HepG2 (cell line): ENCODE data around the gene BCAT1. TPM values are rescaled to one million over a fixed set of nuclear protein-coding genes. Genes with fewer than 3 reads are reported as not detected.
A peak's percentile ranks its signal among the peaks of the same experiment; 100 is the strongest.

Experiments
- ADNP ChIP-seq: sonication (generic); formaldehyde crosslinking; IDR thresholded peaks from 2 replicates; pipeline ENCODE4 v1.4.0; 2020; ENCODE audit warnings: missing genetic modification reagents
- FOSL1 ChIP-seq: sonication (generic); formaldehyde crosslinking; IDR thresholded peaks from 2 replicates; pipeline ENCODE4 v1.9.0; 2021; ENCODE audit warnings: missing genetic modification reagents, borderline replicate concordance
- IRX3 ChIP-seq: sonication (generic); formaldehyde crosslinking; IDR thresholded peaks from 2 replicates; pipeline ENCODE4 v1.8.1; 2023; ENCODE audit warnings: mild to moderate bottlenecking, low read depth, missing genetic modification reagents, borderline replicate concordance
- KDM5B ChIP-seq: sonication (generic); formaldehyde crosslinking; IDR thresholded peaks from 2 replicates; pipeline ENCODE4 v1.4.0; 2020; ENCODE audit warnings: missing genetic modification reagents, mild to moderate bottlenecking, borderline replicate concordance
- NR2F2 ChIP-seq: IDR thresholded peaks from 2 replicates; pipeline ENCODE4 v1.6.1; 2012; ENCODE audit warnings: low read depth, inconsistent platforms, borderline replicate concordance
- SIN3A ChIP-seq: IDR thresholded peaks from 2 replicates; pipeline ENCODE4 v1.6.1; 2011; ENCODE audit warnings: low read depth, mild to moderate bottlenecking, control low read depth, low read length, borderline replicate concordance
- SOX6 ChIP-seq, 2 experiments: fragments of 450-650 bp in 1 of 2; sonication (generic) in 1 of 2; formaldehyde crosslinking in 1 of 2; IDR thresholded peaks; 2 replicates each; pipeline versions ENCODE4 v1.4.0 to v1.6.1; 2017 to 2020; ENCODE audit warnings: antibody characterized with exemption in 1 of 2, mild to moderate bottlenecking in 1 of 2, missing genetic modification reagents in 1 of 2
- SP5 ChIP-seq: IDR thresholded peaks from 2 replicates; pipeline ENCODE4 v1.6.1; 2016; ENCODE audit warnings: low read depth, borderline replicate concordance
- TEAD3 ChIP-seq: optimal IDR thresholded peaks from 2 replicates; pipeline ENCODE3; 2016; ENCODE audit warnings: borderline replicate concordance
- ZNF3 ChIP-seq: IDR thresholded peaks from 2 replicates; pipeline ENCODE4 v1.7.0; 2017; ENCODE audit warnings: inconsistent platforms
- ZNF607 ChIP-seq: sonication (generic); formaldehyde crosslinking; IDR thresholded peaks from 2 replicates; pipeline ENCODE4 v1.5.1; 2020; ENCODE audit warnings: missing genetic modification reagents, mild to moderate bottlenecking, borderline replicate concordance
- ZNF652 ChIP-seq: IDR thresholded peaks from 2 replicates; pipeline ENCODE4 v1.6.1; 2016; ENCODE audit warnings: low read depth, borderline replicate concordance
- ZNF878 ChIP-seq: sonication (generic); formaldehyde crosslinking; IDR thresholded peaks from 2 replicates; pipeline ENCODE4 v1.8.1; 2023; ENCODE audit warnings: mild to moderate bottlenecking, missing genetic modification reagents, moderate library complexity
- polyA plus RNA-seq, 8 experiments: library from polyadenylated mRNA; depleted of rRNA in 3 of 8; stranded (reverse) in 7 of 8; unstranded in 1 of 8; fragments of >200 nt; fragmentation: Illumina TruSeq in 4 of 8; extraction: Trizol in 4 of 8; gene quantifications; 2 replicates each; pipeline versions ENCODE4 v1.2.1 to v1.2.3, GENCODE V29; 2011 to 2016; ENCODE audit warnings: low read depth in 4 of 8, missing spikeins in 1 of 8, mixed read lengths in 1 of 8; ENCODE audit not compliant: insufficient read depth in 1 of 8
- total RNA-seq, 5 experiments: library from RNA; depleted of rRNA; stranded (reverse); fragments of >200 nt; fragmentation: Illumina TruSeq; extraction: Trizol; gene quantifications; 2 replicates each; pipeline ENCODE4 v1.2.3, GENCODE V29; 2016; ENCODE audit warnings: low read depth in 1 of 5
- TF ChIP-seq, protein P1 (sequence below): sonication (generic); formaldehyde crosslinking; IDR thresholded peaks from 2 replicates; pipeline ENCODE4 v1.4.0; 2020; ENCODE audit warnings: mild to moderate bottlenecking, missing genetic modification reagents, borderline replicate concordance
- TF ChIP-seq, protein P2 (sequence below): sonication (generic); formaldehyde crosslinking; IDR thresholded peaks from 2 replicates; pipeline ENCODE4 v1.4.0; 2020; ENCODE audit warnings: missing genetic modification reagents
- TF ChIP-seq, protein P3 (sequence below): sonication (generic); formaldehyde crosslinking; IDR thresholded peaks from 2 replicates; pipeline ENCODE4 v1.5.1; 2020; ENCODE audit warnings: missing genetic modification reagents, mild to moderate bottlenecking, borderline replicate concordance
- TF ChIP-seq, protein P4 (sequence below): sonication (generic); formaldehyde crosslinking; IDR thresholded peaks from 2 replicates; pipeline ENCODE4 v1.4.0; 2020; ENCODE audit warnings: mild to moderate bottlenecking, low read depth, missing genetic modification reagents
- TF ChIP-seq, protein P5 (sequence below): sonication (generic); formaldehyde crosslinking; IDR thresholded peaks from 2 replicates; pipeline ENCODE4 v1.5.0; 2020; ENCODE audit warnings: mild to moderate bottlenecking, missing genetic modification reagents, moderate library complexity

BCAT1 gene
- total and polyA plus RNA-seq, 2 of the 13 experiments (the other 11 are each of a cell fraction or from before 2014, with no cell fraction given): 8.0 to 75.5 TPM

DNA sequence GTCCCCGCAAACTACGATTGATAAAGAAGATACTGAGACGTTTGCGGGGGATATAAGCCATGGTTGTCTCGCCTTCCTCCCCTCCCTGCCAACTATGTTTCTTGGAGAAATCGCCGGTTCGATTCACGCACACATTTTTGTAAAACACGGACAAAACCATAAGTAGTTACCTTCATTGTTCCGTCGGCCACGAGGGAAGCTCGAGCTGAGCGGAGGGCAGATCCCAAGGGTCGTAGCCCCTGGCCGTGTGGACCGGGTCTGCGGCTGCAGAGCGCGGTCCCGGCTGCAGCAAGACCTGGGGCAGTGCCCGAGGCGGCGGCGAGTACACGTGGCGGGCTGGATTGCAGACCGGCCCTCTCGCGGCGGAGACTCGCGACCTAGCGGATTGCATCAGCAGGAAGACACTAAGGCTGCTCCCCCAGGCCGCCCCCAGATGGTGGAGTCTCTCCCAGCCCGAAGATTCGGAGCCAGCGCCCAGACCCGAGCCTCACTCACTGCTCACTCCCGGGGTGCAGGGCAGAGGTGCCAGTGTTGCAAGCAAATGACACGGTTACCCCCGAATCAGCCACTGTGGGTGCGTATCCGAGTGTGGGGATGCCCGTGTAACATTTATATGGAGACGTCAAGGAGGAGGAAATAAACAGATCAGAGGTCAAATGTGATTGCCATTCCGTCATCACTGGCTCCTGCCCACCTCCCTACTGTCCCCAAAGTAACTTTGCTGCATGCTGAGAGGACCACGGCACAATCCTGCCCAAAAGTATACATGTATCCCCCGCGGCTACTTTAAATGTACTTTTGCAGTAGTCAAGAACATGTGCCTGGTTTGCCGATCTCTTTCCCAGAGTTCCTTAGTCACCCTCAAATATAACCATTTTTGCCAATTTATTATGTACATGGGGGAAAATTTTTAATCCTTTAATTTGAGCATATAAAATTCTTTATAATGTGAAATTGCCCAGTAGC lies at the start of gene BCAT1 (continued):
- TF ChIP-seq, protein P1, sequence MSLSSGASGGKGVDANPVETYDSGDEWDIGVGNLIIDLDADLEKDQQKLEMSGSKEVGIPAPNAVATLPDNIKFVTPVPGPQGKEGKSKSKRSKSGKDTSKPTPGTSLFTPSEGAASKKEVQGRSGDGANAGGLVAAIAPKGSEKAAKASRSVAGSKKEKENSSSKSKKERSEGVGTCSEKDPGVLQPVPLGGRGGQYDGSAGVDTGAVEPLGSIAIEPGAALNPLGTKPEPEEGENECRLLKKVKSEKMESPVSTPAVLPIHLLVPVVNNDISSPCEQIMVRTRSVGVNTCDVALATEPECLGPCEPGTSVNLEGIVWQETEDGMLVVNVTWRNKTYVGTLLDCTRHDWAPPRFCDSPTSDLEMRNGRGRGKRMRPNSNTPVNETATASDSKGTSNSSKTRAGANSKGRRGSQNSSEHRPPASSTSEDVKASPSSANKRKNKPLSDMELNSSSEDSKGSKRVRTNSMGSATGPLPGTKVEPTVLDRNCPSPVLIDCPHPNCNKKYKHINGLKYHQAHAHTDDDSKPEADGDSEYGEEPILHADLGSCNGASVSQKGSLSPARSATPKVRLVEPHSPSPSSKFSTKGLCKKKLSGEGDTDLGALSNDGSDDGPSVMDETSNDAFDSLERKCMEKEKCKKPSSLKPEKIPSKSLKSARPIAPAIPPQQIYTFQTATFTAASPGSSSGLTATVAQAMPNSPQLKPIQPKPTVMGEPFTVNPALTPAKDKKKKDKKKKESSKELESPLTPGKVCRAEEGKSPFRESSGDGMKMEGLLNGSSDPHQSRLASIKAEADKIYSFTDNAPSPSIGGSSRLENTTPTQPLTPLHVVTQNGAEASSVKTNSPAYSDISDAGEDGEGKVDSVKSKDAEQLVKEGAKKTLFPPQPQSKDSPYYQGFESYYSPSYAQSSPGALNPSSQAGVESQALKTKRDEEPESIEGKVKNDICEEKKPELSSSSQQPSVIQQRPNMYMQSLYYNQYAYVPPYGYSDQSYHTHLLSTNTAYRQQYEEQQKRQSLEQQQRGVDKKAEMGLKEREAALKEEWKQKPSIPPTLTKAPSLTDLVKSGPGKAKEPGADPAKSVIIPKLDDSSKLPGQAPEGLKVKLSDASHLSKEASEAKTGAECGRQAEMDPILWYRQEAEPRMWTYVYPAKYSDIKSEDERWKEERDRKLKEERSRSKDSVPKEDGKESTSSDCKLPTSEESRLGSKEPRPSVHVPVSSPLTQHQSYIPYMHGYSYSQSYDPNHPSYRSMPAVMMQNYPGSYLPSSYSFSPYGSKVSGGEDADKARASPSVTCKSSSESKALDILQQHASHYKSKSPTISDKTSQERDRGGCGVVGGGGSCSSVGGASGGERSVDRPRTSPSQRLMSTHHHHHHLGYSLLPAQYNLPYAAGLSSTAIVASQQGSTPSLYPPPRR (CRISPR knock-in tag): peak; percentile 34; the same call in 1 of the 2 replicates
- TF ChIP-seq, protein P2, sequence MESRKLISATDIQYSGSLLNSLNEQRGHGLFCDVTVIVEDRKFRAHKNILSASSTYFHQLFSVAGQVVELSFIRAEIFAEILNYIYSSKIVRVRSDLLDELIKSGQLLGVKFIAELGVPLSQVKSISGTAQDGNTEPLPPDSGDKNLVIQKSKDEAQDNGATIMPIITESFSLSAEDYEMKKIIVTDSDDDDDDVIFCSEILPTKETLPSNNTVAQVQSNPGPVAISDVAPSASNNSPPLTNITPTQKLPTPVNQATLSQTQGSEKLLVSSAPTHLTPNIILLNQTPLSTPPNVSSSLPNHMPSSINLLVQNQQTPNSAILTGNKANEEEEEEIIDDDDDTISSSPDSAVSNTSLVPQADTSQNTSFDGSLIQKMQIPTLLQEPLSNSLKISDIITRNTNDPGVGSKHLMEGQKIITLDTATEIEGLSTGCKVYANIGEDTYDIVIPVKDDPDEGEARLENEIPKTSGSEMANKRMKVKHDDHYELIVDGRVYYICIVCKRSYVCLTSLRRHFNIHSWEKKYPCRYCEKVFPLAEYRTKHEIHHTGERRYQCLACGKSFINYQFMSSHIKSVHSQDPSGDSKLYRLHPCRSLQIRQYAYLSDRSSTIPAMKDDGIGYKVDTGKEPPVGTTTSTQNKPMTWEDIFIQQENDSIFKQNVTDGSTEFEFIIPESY (CRISPR knock-in tag): no peak
- TF ChIP-seq SOX6 (IDR thresholded peaks at IDR 0.05) (no peak), SOX6 (CRISPR knock-in tag; IDR thresholded peaks at IDR 0.05) (peak; percentile 75), ZNF3 (CRISPR knock-in tag) (no peak), SIN3A (0 out of 2 replicates have a peak, but pooled peaks have one; percentile 26), ADNP (CRISPR knock-in tag) (no peak), NR2F2 (no peak), IRX3 (no peak), KDM5B (CRISPR knock-in tag) (peak; percentile 72; the same call in 1 of the 2 replicates), ZNF878 (CRISPR knock-in tag) (no peak), SP5 (CRISPR knock-in tag) (no peak), FOSL1 (CRISPR knock-in tag) (no peak), TEAD3 (CRISPR knock-in tag) (peak; percentile 46), ZNF652 (CRISPR knock-in tag) (no peak), ZNF607 (CRISPR knock-in tag) (no peak)
- TF ChIP-seq, protein P3, sequence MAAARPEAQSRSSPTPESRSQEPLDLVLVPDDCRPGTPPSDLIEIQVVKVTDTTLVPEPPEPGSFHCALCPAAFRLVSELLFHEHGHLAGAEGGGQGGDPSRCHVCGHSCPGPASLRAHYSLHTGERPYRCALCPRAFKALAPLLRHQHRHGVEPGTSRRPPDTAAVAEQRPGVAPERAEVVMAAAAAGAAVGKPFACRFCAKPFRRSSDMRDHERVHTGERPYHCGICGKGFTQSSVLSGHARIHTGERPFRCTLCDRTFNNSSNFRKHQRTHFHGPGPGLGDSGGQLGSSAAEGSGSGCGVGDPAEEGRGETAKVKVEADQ: no peak
- TF ChIP-seq, protein P4, sequence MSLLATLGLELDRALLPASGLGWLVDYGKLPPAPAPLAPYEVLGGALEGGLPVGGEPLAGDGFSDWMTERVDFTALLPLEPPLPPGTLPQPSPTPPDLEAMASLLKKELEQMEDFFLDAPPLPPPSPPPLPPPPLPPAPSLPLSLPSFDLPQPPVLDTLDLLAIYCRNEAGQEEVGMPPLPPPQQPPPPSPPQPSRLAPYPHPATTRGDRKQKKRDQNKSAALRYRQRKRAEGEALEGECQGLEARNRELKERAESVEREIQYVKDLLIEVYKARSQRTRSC (CRISPR knock-in tag): no peak
- TF ChIP-seq, protein P5, sequence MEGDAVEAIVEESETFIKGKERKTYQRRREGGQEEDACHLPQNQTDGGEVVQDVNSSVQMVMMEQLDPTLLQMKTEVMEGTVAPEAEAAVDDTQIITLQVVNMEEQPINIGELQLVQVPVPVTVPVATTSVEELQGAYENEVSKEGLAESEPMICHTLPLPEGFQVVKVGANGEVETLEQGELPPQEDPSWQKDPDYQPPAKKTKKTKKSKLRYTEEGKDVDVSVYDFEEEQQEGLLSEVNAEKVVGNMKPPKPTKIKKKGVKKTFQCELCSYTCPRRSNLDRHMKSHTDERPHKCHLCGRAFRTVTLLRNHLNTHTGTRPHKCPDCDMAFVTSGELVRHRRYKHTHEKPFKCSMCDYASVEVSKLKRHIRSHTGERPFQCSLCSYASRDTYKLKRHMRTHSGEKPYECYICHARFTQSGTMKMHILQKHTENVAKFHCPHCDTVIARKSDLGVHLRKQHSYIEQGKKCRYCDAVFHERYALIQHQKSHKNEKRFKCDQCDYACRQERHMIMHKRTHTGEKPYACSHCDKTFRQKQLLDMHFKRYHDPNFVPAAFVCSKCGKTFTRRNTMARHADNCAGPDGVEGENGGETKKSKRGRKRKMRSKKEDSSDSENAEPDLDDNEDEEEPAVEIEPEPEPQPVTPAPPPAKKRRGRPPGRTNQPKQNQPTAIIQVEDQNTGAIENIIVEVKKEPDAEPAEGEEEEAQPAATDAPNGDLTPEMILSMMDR (CRISPR knock-in tag): peak; percentile 41
